HEK293 (cell line): ENCODE results near the gene WDR18.
A peak's percentile ranks its signal among the peaks of the same experiment; 100 is the strongest.

Source experiments
- CTCF ChIA-PET: fragments of 350-600 bp; formaldehyde crosslinking; extraction: SDS; loops from one replicate; lab custom pipeline; 2021; ENCODE audit warnings: antibody characterized with exemption; lab: Yijun Ruan, JAX
- POLR2A ChIA-PET: fragments of 300-600 bp; formaldehyde crosslinking; extraction: SDS; loops from one replicate; lab custom pipeline; 2020; ENCODE audit warnings: antibody characterized with exemption, inconsistent platforms; lab: Yijun Ruan, JAX
- H3K27ac ChIP-seq: fragments of 200-500 bp; sonication (Bioruptor generic); 2 replicates; pipeline ENCODE4 v1.5.1; 2014; ENCODE audit warnings: low read depth, low read length, control low read depth, inconsistent platforms; ENCODE audit errors: extremely low read depth
- H3K36me3 ChIP-seq, 2 experiments: fragments of 200-500 bp in 1 of 2; sonication (Bioruptor generic) in 1 of 2; 1 replicate in 1 of 2; 2 replicates in 1 of 2; pipeline ENCODE4 v1.5.1; 2014 to 2017; ENCODE audit warnings: inconsistent platforms in 2 of 2, low read length in 2 of 2; ENCODE audit not compliant: control insufficient read depth in 2 of 2, insufficient read depth in 1 of 2
- H3K4me1 ChIP-seq: fragments of 200-500 bp; sonication (Bioruptor generic); 2 replicates; pipeline ENCODE4 v1.5.1; 2014; ENCODE audit warnings: mild to moderate bottlenecking, low read length, inconsistent platforms; ENCODE audit not compliant: control insufficient read depth, insufficient read depth
- H3K4me3 ChIP-seq: 2 replicates; pipeline ENCODE4 v1.5.1; 2011; ENCODE audit warnings: low read depth, mild to moderate bottlenecking, control low read depth, low read length, moderate library complexity
- H3K9me3 ChIP-seq: fragments of 200-500 bp; sonication (Bioruptor generic); 2 replicates; pipeline ENCODE4 v1.5.1; 2014; ENCODE audit warnings: low read depth, low read length, inconsistent platforms; ENCODE audit not compliant: control insufficient read depth, insufficient read depth
- KLF10 ChIP-seq: fragments of 450-650 bp; IDR thresholded peaks from 2 replicates; pipeline ENCODE4 v1.5.1; 2018; ENCODE audit warnings: missing biosample characterization, mild to moderate bottlenecking, missing genetic modification characterization
- SCRT2 ChIP-seq: fragments of 450-650 bp; formaldehyde crosslinking; IDR thresholded peaks from 2 replicates; pipeline ENCODE4 v1.5.1; 2016; ENCODE audit warnings: missing biosample characterization, missing genetic modification characterization
- SP2 ChIP-seq: fragments of 450-650 bp; formaldehyde crosslinking; IDR thresholded peaks from 2 replicates; pipeline ENCODE4 v1.5.1; 2016; ENCODE audit warnings: missing biosample characterization, missing genetic modification characterization
- ZNF16 ChIP-seq: fragments of 450-650 bp; formaldehyde crosslinking; IDR thresholded peaks from 2 replicates; pipeline ENCODE4 v1.5.1; 2016; ENCODE audit warnings: low read depth, missing biosample characterization, missing genetic modification characterization
- ZNF585B ChIP-seq: fragments of 450-650 bp; formaldehyde crosslinking; IDR thresholded peaks from 2 replicates; pipeline ENCODE4 v1.5.1; 2016; ENCODE audit warnings: missing biosample characterization, missing genetic modification characterization
- ZNF624 ChIP-seq: fragments of 450-650 bp; formaldehyde crosslinking; IDR thresholded peaks from 2 replicates; pipeline ENCODE4 v1.5.1; 2017; ENCODE audit warnings: missing biosample characterization, missing genetic modification characterization
- ZNF768 ChIP-seq: fragments of 450-650 bp; formaldehyde crosslinking; IDR thresholded peaks from 2 replicates; pipeline ENCODE4 v1.5.1; 2018; ENCODE audit warnings: missing biosample characterization, mild to moderate bottlenecking, missing genetic modification characterization
- TF ChIP-seq, protein P1 (sequence below): fragments of 450-650 bp; formaldehyde crosslinking; IDR thresholded peaks from 2 replicates; pipeline ENCODE4 v1.5.1; 2016; ENCODE audit warnings: missing biosample characterization, missing genetic modification characterization
- TF ChIP-seq, protein P2 (sequence below): fragments of 450-650 bp; formaldehyde crosslinking; IDR thresholded peaks from 2 replicates; pipeline ENCODE4 v1.5.1; 2016; ENCODE audit warnings: missing biosample characterization, missing genetic modification characterization
- TF ChIP-seq, protein P3 (sequence below): fragments of 450-650 bp; formaldehyde crosslinking; IDR thresholded peaks from 2 replicates; pipeline ENCODE4 v1.5.1; 2016; ENCODE audit warnings: missing biosample characterization, missing genetic modification characterization
- TF ChIP-seq, protein P4 (sequence below): fragments of 450-650 bp; formaldehyde crosslinking; IDR thresholded peaks from 2 replicates; pipeline ENCODE4 v1.5.1; 2016; ENCODE audit warnings: missing biosample characterization, missing genetic modification characterization, borderline replicate concordance

The WDR18 gene

DNA sequence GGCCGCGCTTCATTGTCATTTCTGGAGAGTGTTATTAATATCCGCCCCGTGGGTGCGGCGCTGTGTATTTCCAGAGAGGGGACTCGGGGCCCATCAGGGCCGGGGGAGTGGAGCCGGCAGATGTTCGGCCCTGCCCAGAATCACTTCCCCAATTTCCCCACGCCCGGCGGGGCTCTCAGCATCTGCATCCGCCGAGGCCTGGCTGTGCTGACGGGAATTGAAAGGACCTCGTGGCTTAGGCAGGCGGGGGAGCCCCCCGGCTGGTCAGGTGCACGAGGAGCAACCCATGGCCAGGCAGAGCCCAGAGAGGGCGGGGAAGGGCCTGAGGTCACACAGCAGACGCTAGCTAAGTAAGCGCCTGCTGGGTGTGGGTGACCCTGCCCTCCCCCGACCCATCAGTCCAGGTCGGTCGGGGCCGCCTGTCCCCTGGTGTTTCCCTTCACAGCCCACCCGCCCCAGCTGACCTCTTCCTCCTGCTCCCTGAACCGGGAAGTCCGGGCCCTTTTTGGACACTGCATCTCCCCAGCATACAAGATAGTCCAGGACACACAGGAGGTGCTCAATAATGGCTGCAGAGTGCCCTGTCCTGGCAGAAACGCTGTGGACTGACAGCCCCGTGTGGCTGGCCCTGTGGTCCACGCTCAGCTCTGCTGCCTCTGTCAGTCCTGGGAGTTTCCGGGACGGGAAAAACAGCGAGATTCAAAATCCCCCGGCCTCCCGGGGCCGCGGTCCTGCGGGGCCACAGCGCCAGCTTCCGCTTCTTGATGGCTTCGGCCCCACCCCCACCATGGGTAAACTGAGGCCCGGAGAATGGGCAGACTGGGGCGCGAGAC is 36.2 kb upstream of the WDR18 start:
- H3K27ac ChIP-seq = no peak overlapping the region
- no peaks in the 10 kb centered on the region for H3K9me3 ChIP-seq
- H3K4me3 ChIP-seq = no peak overlapping the region
- ChIA-PET POLR2A (no interaction called here), CTCF (interaction anchor here (0.5 to 0.6 kb wide), 2 partner anchors 22 to 49 kb away, joined by 3 read pairs; no protein-coding TSS in a partner anchor)
- H3K36me3 ChIP-seq = peaks cover 0 to 18% of the 10 kb centered on the region in 2 experiments; a peak in 1 of 3 replicates
- no peaks in the 10 kb centered on the region for H3K4me1 ChIP-seq
- TF ChIP-seq, protein P1, sequence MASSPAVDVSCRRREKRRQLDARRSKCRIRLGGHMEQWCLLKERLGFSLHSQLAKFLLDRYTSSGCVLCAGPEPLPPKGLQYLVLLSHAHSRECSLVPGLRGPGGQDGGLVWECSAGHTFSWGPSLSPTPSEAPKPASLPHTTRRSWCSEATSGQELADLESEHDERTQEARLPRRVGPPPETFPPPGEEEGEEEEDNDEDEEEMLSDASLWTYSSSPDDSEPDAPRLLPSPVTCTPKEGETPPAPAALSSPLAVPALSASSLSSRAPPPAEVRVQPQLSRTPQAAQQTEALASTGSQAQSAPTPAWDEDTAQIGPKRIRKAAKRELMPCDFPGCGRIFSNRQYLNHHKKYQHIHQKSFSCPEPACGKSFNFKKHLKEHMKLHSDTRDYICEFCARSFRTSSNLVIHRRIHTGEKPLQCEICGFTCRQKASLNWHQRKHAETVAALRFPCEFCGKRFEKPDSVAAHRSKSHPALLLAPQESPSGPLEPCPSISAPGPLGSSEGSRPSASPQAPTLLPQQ (tag by site-specific recombination) = no peak
- TF ChIP-seq ZNF585B = no peak
- TF ChIP-seq ZNF768 (tag by site-specific recombination) = peak; percentile 59; the same call in 1 of the 2 replicates

DNA sequence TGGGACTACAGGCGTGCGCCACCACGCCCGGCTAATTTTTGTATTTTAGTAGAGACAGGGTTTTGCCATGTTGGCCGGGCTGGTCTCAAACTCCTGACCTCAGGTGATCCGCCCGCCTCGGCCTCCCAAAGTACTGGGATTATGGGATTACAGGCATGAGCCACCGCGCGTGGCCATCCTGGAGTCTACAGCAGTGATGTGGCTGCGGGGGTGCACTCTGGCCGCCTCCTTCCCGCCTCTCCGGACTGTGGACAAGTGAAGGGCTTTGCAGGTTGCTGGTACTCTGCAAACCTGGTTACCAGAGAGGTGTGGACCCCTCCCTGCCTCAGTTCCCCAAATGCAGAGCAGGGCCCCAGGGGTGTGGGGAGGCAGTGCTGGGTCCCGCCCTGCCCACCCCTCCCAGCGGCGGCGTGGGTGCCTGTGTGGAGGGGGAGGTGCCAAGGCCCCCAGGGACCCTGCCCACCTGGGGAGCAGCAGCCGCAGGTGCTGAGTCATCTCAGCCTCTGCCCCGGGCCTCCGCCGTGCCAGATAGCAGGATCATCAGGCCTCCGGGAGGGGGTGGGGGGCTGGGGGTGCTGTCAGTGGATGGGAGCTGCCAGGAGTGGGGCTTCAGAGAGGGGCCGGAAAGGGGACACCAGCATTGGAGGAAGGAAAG is 35.2 kb upstream of the WDR18 start:
- Histone ChIP-seq H3K27ac (no peak overlapping the region), H3K9me3 (no peaks in the 10 kb centered on the region), H3K4me3 (no peak overlapping the region), H3K36me3 (peaks cover 0 to 14% of the 10 kb centered on the region in 2 experiments; a peak in 1 of 3 replicates), H3K4me1 (no peaks in the 10 kb centered on the region)
- CTCF ChIA-PET = no interaction called here
- TF ChIP-seq, protein P2, sequence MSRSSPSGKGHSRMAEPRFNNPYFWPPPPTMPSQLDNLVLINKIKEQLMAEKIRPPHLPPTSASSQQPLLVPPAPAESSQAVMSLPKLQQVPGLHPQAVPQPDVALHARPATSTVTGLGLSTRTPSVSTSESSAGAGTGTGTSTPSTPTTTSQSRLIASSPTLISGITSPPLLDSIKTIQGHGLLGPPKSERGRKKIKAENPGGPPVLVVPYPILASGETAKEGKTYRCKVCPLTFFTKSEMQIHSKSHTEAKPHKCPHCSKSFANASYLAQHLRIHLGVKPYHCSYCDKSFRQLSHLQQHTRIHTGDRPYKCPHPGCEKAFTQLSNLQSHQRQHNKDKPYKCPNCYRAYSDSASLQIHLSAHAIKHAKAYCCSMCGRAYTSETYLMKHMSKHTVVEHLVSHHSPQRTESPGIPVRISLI (tag by site-specific recombination) = no peak
- TF ChIP-seq SCRT2 = peak; percentile 45
- POLR2A ChIA-PET = no interaction called here

DNA sequence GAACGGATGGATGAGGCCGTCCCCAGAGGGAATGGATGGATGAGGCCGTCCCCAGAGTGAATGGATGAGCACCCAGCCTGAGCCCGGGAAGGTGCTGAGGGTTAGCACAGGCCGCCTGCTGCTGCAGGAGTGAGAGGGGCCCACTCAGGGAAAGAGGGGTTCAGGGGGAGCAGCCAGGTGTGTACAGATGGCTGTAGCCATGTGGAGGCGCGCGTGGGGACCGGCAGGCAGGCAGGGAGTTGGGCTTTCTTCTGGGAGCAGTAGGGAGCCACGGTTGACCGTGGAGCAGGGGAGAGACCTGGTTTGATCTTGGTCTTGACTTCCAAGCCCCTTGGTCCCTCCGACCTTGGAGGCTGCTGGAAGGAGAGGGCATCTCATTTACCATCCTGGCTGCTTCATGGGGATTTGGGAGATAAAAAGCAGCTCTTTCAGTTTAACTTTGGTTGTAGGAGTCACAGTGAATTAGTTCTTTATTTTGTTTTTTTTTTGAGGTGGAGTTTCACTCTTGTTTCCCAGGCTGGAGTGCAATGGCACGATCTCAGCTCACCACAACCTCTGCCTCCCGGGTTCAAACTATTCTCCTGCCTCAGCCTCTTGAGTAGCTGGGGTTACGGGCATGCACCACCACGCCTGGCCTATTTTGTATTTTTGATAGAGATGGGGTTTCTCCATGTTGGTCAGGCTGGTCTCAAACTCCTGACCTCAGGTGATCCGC is 33.6 kb upstream of the WDR18 start:
- TF ChIP-seq ZNF16 (tag by site-specific recombination) = peak; percentile 66; the same call in 1 of the 2 replicates
- TF ChIP-seq, protein P1 (tag by site-specific recombination) = no peak
- Histone ChIP-seq H3K4me1 (no peaks in the 10 kb centered on the region), H3K9me3 (no peaks in the 10 kb centered on the region), H3K36me3 (peaks cover 0 to 14% of the 10 kb centered on the region in 2 experiments; a peak in 1 of 3 replicates), H3K27ac (no peak overlapping the region), H3K4me3 (no peak overlapping the region)
- ChIA-PET POLR2A (no interaction called here), CTCF (no interaction called here)

DNA sequence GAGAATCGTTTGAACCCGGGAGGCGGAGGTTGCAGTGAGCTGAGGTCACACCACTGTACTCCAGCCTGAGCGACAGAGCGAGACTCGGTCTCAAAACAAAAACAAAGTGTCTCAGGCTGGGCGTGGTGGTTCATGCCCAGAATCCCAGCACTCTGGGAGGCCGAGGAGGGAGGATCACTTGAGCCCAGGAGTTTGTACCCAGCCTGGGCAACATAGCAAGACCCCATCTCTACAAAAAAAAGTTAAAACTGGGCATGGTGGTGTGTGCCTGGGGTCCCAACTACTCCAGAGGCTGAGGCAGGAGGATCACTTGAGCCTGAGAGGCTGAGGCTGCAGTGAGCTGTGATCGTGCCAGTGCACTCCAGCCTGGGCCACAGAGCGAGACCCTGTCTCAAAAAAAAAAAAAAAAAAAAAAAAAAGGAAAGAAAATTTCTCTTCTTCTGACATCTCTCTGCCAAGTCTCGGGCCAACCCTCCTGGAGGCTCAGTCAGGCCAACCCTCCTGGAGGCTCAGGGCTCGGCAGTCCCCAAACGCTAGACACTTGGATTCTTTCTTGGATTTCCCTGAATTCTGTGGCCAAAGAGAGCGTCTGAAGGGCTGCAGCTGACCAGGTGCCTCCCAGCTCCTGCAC is 32.0 kb upstream of the WDR18 start:
- Histone ChIP-seq H3K36me3 (peaks cover 0 to 12% of the 10 kb centered on the region in 2 experiments; a peak in 1 of 3 replicates), H3K27ac (no peak overlapping the region), H3K4me3 (no peak overlapping the region), H3K4me1 (no peaks in the 10 kb centered on the region), H3K9me3 (no peaks in the 10 kb centered on the region)
- CTCF ChIA-PET = no interaction called here
- POLR2A ChIA-PET = no interaction called here
- TF ChIP-seq, protein P3, sequence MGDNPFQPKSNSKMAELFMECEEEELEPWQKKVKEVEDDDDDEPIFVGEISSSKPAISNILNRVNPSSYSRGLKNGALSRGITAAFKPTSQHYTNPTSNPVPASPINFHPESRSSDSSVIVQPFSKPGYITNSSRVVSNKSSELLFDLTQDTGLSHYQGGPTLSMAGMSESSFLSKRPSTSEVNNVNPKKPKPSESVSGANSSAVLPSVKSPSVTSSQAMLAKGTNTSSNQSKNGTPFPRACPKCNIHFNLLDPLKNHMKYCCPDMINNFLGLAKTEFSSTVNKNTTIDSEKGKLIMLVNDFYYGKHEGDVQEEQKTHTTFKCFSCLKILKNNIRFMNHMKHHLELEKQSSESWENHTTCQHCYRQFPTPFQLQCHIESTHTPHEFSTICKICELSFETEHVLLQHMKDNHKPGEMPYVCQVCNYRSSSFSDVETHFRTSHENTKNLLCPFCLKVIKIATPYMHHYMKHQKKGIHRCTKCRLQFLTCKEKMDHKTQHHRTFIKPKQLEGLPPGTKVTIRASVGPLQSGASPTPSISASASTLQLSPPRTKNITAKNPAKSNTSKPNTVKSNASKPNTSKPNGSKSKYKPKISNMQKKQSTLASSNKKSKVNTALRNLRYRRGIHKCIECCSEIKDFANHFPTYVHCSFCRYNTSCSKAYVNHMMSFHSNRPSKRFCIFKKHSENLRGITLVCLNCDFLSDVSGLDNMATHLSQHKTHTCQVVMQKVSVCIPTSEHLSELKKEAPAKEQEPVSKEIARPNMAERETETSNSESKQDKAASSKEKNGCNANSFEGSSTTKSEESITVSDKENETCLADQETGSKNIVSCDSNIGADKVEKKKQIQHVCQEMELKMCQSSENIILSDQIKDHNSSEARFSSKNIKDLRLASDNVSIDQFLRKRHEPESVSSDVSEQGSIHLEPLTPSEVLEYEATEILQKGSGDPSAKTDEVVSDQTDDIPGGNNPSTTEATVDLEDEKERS = no peak
- TF ChIP-seq, protein P4, sequence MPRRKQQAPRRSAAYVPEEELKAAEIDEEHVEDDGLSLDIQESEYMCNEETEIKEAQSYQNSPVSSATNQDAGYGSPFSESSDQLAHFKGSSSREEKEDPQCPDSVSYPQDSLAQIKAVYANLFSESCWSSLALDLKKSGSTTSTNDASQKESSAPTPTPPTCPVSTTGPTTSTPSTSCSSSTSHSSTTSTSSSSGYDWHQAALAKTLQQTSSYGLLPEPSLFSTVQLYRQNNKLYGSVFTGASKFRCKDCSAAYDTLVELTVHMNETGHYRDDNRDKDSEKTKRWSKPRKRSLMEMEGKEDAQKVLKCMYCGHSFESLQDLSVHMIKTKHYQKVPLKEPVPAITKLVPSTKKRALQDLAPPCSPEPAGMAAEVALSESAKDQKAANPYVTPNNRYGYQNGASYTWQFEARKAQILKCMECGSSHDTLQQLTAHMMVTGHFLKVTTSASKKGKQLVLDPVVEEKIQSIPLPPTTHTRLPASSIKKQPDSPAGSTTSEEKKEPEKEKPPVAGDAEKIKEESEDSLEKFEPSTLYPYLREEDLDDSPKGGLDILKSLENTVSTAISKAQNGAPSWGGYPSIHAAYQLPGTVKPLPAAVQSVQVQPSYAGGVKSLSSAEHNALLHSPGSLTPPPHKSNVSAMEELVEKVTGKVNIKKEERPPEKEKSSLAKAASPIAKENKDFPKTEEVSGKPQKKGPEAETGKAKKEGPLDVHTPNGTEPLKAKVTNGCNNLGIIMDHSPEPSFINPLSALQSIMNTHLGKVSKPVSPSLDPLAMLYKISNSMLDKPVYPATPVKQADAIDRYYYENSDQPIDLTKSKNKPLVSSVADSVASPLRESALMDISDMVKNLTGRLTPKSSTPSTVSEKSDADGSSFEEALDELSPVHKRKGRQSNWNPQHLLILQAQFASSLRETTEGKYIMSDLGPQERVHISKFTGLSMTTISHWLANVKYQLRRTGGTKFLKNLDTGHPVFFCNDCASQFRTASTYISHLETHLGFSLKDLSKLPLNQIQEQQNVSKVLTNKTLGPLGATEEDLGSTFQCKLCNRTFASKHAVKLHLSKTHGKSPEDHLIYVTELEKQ = no peak
- no peak for TF ChIP-seq ZNF624 (tag by site-specific recombination)
- TF ChIP-seq KLF10 (tag by site-specific recombination) = no peak
- TF ChIP-seq SP2 (tag by site-specific recombination) = no peak
